Omental fat pad (tissue), 4 donors: ENCODE results near the gene OR51A7. TPM values are rescaled to one million over a fixed set of nuclear protein-coding genes. Genes with fewer than 3 reads are reported as not detected.
"Not testable (repeated sequence)": the region's sequence is repeated elsewhere in the genome, so short reads cannot be mapped to it uniquely, and the experiment has no call there.

Experiments used
- ATAC-seq: fragments of 150-250 bp; one replicate; pipeline ENCODE4 v1.9.1; 2016; ENCODE audit warnings: mild to moderate bottlenecking, moderate library complexity; ENCODE audit not compliant: low FRiP score
- DNase-seq: peaks from one replicate; pipeline ENCODE4 v3.0.0-alpha.2; 2019; ENCODE audit warnings: low spot score
- total RNA-seq, 4 donors: library from RNA; depleted of rRNA; stranded (reverse); fragments of >200 nt; gene quantifications; one replicate each; pipeline ENCODE4 v1.1.0, GENCODE V29; 2016
- TF ChIP-seq, protein P1 (sequence below), 3 donors: fragments of 450-650 bp; IDR thresholded peaks; one replicate each; pipeline ENCODE4 v1.5.1; 2016 to 2017; ENCODE audit warnings: antibody characterized with exemption in 3 of 3, mild to moderate bottlenecking in 3 of 3, moderate library complexity in 2 of 3

The OR51A7 gene, protein sequence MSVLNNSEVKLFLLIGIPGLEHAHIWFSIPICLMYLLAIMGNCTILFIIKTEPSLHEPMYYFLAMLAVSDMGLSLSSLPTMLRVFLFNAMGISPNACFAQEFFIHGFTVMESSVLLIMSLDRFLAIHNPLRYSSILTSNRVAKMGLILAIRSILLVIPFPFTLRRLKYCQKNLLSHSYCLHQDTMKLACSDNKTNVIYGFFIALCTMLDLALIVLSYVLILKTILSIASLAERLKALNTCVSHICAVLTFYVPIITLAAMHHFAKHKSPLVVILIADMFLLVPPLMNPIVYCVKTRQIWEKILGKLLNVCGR
- total RNA-seq = not detected

DNA sequence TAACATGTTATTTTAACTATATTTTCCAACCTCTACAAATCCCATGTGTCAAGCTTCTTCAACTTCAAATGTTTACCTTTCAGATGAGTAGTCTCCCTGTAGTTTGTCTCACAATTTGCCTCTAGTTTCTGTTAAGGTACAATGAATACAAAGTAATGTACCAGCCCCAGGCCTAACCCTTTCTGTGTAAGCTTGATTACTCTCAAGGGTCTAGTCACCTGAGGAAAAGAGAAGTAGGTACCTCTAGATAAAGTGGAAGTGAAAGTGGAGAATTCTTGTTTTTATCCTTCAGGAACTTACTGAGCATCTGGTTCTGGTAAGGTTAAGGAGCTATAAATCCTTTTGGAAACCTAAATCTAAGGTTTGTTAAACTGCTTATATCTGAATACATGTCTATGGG lies at the start of gene OR51A7:
TSS of gene OR51A7 (plus strand) at position 300 of the 400 bp plus-strand sequence. CDS start 3,587 bp downstream, outside the sequence.
- ATAC-seq = no peak

DNA sequence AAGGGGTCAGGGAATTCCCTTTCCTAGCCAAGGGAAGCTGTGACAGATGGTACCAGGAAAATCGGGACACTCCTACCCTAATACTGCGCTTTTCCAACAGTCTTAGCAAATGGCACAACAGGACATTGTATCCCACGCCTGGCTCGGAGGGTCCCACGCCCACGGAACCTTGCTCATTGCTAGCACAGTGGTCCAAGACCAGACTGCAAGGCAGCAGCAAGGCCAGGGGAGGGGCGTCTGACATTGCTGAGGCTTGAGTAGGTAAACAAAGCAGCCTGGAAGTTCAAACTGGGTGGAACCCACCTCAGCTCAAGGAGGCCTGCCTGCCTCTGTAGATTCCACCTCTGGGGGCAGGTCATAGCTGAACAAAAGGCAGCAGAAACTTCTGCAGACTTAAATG lies 49.3 kb upstream of the OR51A7 start:
- DNase-seq, ATAC-seq: not testable (repeated sequence)

More for the DNA sequence above, at the start of gene OR51A7:
- no peak for DNase-seq
- TF ChIP-seq, protein P1, sequence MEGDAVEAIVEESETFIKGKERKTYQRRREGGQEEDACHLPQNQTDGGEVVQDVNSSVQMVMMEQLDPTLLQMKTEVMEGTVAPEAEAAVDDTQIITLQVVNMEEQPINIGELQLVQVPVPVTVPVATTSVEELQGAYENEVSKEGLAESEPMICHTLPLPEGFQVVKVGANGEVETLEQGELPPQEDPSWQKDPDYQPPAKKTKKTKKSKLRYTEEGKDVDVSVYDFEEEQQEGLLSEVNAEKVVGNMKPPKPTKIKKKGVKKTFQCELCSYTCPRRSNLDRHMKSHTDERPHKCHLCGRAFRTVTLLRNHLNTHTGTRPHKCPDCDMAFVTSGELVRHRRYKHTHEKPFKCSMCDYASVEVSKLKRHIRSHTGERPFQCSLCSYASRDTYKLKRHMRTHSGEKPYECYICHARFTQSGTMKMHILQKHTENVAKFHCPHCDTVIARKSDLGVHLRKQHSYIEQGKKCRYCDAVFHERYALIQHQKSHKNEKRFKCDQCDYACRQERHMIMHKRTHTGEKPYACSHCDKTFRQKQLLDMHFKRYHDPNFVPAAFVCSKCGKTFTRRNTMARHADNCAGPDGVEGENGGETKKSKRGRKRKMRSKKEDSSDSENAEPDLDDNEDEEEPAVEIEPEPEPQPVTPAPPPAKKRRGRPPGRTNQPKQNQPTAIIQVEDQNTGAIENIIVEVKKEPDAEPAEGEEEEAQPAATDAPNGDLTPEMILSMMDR (IDR thresholded peaks at IDR 0.05) = no peak

DNA sequence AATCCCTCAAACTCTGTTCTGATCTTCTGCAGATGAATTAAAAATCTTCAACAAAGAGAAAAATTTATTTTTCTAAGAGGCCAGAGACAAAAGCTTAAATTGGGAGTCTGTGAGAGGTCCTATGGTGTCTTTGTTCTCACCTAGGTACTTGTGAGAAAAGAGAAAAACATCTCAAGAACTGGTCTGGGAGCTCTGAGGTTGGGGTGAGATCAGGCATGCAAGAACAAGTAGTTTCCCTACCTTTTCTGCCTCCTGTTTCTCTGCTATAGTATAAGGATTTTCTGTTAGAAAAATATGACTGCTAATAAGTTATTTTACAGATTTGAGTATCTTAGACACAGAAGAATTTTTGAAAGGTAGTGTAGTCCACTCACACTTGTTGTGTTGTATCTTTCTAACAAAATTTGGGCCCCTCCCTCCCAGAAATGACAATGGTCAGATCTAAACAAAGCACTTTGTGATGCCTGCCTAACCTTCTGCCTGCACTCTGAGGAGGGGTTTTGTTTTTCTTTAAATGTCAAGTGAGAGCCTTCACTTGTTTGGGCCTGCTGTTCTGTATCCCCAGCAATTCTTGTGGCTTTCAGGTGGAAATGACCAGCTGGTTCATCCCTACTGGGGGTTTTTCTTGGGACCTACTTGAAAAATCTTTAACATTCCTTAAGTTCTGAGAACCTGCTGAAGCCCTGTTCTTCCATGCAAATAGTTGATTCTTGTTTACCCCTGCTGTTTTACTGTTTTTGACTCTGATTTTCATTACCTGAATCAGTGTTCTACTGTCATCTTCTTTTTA lies 40.9 kb upstream of the OR51A7 start:
- DNase-seq (no peak), ATAC-seq (no peak)
- TF ChIP-seq, protein P1 (IDR thresholded peaks at IDR 0.05) = no peak

DNA sequence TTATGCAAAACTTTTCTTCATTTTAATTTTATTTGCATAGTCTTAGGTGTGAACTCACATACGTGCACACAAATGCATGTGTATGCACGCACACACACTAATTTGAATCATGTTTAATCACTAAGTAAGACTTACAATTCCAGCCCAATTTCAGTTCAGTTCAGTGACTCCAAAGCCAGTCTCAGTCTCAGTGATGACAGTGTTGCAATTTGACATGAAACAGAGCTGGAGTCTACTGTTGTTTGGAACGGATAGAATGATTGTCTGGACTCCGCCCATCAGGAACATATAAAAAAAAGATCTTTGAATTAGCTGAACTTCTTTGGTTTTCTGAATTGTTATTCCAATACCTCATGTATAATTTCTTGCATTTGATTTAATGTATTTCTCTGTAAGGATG lies 39.7 kb upstream of the OR51A7 start:
- TF ChIP-seq, protein P1 (IDR thresholded peaks at IDR 0.05) = no peak
- DNase-seq (no peak), ATAC-seq (no peak)

DNA sequence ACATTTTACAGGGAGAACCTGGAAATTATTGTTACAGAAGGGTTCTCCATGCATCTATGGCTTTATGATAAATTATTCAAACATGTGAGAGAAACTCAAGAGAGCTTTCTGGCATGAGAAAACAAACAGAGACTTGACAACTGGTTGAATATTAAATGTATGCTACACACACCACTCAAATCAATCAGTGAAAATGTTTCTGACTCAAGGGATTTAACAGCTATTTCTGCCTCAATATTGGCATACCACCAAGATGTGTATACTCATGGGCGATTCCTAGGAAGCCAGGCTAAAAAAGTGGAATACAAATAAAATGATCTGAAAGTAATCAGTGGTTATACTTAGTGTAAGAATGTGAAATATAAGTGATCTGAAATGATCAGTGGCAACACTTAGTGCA lies 37.7 kb upstream of the OR51A7 start:
- TF ChIP-seq, protein P1 (IDR thresholded peaks at IDR 0.05) = no peak
- ATAC-seq (no peak), DNase-seq (no peak)

DNA sequence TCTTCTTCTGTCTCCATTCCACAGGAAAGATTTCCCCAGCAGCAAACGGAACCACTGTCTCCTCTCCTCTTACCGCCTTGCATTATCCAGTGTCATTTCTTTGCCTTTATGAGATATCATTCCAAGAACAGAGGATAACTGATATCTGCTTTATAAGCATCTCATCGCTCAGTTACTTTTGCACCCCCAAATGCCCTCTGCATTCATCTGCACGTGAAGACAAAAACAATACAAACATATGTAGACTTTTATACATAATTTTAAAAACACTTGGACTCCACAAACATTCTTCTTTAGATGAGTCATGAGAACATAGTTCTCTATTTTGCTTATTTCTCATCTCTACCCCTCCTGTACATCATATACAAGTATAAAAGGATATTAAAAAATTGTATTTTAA lies 22.4 kb upstream of the OR51A7 start:
- no peak for DNase-seq
- ATAC-seq = no peak
- TF ChIP-seq, protein P1 (IDR thresholded peaks at IDR 0.05) = no peak

DNA sequence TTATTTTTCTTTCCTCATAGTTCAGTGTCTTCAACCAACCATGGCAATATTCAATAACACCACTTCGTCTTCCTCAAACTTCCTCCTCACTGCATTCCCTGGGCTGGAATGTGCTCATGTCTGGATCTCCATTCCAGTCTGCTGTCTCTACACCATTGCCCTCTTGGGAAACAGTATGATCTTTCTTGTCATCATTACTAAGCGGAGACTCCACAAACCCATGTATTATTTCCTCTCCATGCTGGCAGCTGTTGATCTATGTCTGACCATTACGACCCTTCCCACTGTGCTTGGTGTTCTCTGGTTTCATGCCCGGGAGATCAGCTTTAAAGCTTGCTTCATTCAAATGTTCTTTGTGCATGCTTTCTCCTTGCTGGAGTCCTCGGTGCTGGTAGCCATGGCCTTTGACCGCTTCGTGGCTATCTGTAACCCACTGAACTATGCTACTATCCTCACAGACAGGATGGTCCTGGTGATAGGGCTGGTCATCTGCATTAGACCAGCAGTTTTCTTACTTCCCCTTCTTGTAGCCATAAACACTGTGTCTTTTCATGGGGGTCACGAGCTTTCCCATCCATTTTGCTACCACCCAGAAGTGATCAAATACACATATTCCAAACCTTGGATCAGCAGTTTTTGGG lies 21.6 kb upstream of the OR51A7 start, which contains the start of gene OR51T1:
TSS of gene OR51T1 (plus strand) at position 41 of the 641 bp plus-strand sequence. CDS start at position 41, 0 bp downstream.
- ATAC-seq (no peak), DNase-seq (no peak)
- TF ChIP-seq, protein P1 (IDR thresholded peaks at IDR 0.05) = no peak
